Glutamatergic neuron (in vitro differentiated cells): ENCODE measurements around the gene GUF1. TPM values are rescaled to one million over a fixed set of nuclear protein-coding genes. Genes with fewer than 3 reads are reported as not detected.
"Not testable (repeated sequence)": the region's sequence is repeated elsewhere in the genome, so short reads cannot be mapped to it uniquely, and the experiment has no call there.

Experiments used
- DNase-seq: peaks from one replicate; pipeline ENCODE4 v3.0.0; 2022
- H3K27ac Mint-ChIP-seq: one replicate; pipeline ENCODE4 v1.8.0; 2020; ENCODE audit warnings: mild to moderate bottlenecking, mixed read lengths, inconsistent platforms; ENCODE audit not compliant: unreplicated experiment
- H3K27me3 Mint-ChIP-seq: one replicate; pipeline ENCODE4 v1.8.0; 2020; ENCODE audit warnings: mild to moderate bottlenecking, moderate library complexity, mixed read lengths, inconsistent platforms; ENCODE audit not compliant: unreplicated experiment
- H3K36me3 Mint-ChIP-seq: one replicate; pipeline ENCODE4 v1.8.0; 2020; ENCODE audit warnings: mild to moderate bottlenecking, mixed read lengths, inconsistent platforms; ENCODE audit not compliant: unreplicated experiment
- H3K4me1 Mint-ChIP-seq: one replicate; pipeline ENCODE4 v1.8.0; 2020; ENCODE audit warnings: mild to moderate bottlenecking, low read depth, mixed read lengths, inconsistent platforms; ENCODE audit not compliant: unreplicated experiment
- H3K4me3 Mint-ChIP-seq: one replicate; pipeline ENCODE4 v1.8.0; 2020; ENCODE audit warnings: mild to moderate bottlenecking, mixed read lengths, inconsistent platforms; ENCODE audit not compliant: unreplicated experiment
- H3K9me3 Mint-ChIP-seq: one replicate; pipeline ENCODE4 v1.8.0; 2020; ENCODE audit warnings: mild to moderate bottlenecking, moderate library complexity, mixed read lengths, inconsistent platforms; ENCODE audit not compliant: unreplicated experiment
- total RNA-seq: library from RNA; stranded (reverse); fragmentation: NEBNext Ultra II Directional; extraction: Animal tissue kit (Norgen Biotek cat#: 25700); gene quantifications from one replicate; pipeline ENCODE4 v1.2.1, GENCODE V29; 2021; ENCODE audit not compliant: unreplicated experiment
- TF ChIP-seq, protein P1 (sequence below): fragments of 200-600 bp; sonication (generic); IDR thresholded peaks from one replicate; pipeline ENCODE4 v1.5.0; 2021; ENCODE audit not compliant: partially characterized antibody, unreplicated experiment

Gene GUF1
- total RNA-seq, 1 donor from 2014 or later = 26.3 TPM

- peaks cover 6% of the 10 kb centered on the region for H3K27me3 Mint-ChIP-seq
- peak; percentile 91 for DNase-seq
- peak within 1 kb of the TSS; percentile 91 for H3K27ac Mint-ChIP-seq
- TF ChIP-seq, protein P1, sequence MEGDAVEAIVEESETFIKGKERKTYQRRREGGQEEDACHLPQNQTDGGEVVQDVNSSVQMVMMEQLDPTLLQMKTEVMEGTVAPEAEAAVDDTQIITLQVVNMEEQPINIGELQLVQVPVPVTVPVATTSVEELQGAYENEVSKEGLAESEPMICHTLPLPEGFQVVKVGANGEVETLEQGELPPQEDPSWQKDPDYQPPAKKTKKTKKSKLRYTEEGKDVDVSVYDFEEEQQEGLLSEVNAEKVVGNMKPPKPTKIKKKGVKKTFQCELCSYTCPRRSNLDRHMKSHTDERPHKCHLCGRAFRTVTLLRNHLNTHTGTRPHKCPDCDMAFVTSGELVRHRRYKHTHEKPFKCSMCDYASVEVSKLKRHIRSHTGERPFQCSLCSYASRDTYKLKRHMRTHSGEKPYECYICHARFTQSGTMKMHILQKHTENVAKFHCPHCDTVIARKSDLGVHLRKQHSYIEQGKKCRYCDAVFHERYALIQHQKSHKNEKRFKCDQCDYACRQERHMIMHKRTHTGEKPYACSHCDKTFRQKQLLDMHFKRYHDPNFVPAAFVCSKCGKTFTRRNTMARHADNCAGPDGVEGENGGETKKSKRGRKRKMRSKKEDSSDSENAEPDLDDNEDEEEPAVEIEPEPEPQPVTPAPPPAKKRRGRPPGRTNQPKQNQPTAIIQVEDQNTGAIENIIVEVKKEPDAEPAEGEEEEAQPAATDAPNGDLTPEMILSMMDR = no peak
- H3K9me3 Mint-ChIP-seq = peaks cover 3% of the 10 kb centered on the region
- H3K36me3 Mint-ChIP-seq = no peaks in the 10 kb centered on the region
- peak within 1 kb of the TSS; percentile 93 for H3K4me3 Mint-ChIP-seq
- H3K4me1 Mint-ChIP-seq = peaks cover 13% of the 10 kb centered on the region
These were observed 48.0 kb downstream of the GUF1 start, which contains the start of gene GNPDA2 for GRCh38 chr4:44726038-44726871. GNPDA2 (minus strand) TSS chr4:44726556; CDS start chr4:44722207, 4,349 bp downstream.

- Mint-ChIP-seq H3K9me3 (peaks cover 3% of the 10 kb centered on the region), H3K36me3 (no peaks in the 10 kb centered on the region), H3K27ac (no peak overlapping the region), H3K4me3 (no peak overlapping the region), H3K27me3 (peaks cover 6% of the 10 kb centered on the region), H3K4me1 (peaks cover 13% of the 10 kb centered on the region)
- DNase-seq = no peak
- TF ChIP-seq, protein P1 = no peak
These were observed 49.3 kb downstream of the GUF1 start for GRCh38 chr4:44727471-44727870.

DNA sequence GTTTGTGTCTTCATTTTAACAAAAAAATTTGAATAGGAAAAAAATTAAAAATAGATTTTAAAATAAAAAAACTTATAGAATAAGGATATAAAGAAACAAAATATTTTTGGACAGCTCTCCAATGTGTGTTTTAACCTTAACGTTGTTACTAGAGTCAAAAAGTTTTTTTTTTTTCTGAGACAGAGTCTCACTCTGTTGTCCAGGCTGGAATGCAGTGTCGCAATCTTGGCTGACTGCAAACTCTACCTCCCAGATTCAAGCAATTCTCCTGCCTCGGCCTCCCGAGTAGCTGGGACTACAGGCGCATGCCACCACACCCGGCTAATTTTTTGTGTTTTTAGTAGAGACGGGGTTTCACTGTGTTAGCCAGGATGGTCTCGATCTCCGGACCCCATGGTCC, 50.5 kb downstream of the GUF1 start:
- not testable (repeated sequence) for H3K9me3 Mint-ChIP-seq, H3K4me3 Mint-ChIP-seq, H3K27ac Mint-ChIP-seq

DNA sequence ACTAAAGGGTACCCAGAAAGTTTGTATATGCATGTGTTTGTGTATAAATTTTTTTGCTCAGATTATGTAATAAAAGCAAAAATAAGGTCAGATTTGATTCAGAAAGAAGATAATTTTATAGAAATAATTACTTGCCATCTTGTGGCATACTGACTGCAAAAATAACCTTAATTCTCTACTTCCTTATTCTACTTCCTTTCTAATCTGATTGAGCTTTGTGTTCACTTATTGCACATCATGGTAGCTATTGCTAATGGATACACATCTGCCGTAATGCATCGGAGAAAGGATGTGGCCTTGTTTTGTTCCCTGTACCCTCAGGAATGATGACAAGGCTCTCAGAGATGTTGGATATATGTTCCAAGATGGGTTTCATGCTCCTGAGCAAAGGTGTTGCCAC, 58.7 kb downstream of the GUF1 start:
- TF ChIP-seq, protein P1 = no peak
- no peak for DNase-seq
- Mint-ChIP-seq H3K4me3 (no peak overlapping the region), H3K27ac (no peak overlapping the region), H3K27me3 (peaks cover 2% of the 10 kb centered on the region), H3K9me3 (no peaks in the 10 kb centered on the region), H3K4me1 (no peaks in the 10 kb centered on the region), H3K36me3 (no peaks in the 10 kb centered on the region)

More for the DNA sequence above, 50.5 kb downstream of the GUF1 start:
- H3K27me3 Mint-ChIP-seq, DNase-seq, H3K36me3 Mint-ChIP-seq: not testable (repeated sequence)
- peaks cover 13% of the 10 kb centered on the region for H3K4me1 Mint-ChIP-seq

DNA sequence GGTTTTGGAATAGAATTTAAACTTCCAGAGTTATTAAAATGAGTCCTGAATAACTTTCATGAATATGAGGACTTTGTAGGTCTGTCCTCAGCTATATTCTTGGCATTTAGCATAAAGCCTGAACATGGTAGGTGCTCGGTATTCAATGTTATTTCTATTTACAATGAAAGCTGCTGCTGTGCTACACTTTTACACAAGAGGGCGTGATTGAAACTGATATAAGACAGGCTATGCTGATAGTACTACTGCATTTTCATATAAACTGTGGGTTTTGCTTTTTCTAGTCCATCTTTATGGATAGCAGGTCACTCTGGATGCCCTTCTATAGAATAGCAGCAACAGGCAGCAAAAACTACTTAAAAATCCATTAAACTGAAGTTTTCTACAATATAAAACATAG, 60.4 kb downstream of the GUF1 start:
- Mint-ChIP-seq H3K36me3 (no peaks in the 10 kb centered on the region), H3K27me3 (peaks cover 2% of the 10 kb centered on the region)
- DNase-seq = no peak

More for the DNA sequence above, 60.4 kb downstream of the GUF1 start:
- Mint-ChIP-seq H3K4me3 (no peak overlapping the region), H3K27ac (no peak overlapping the region), H3K4me1 (no peaks in the 10 kb centered on the region), H3K9me3 (no peaks in the 10 kb centered on the region)
- TF ChIP-seq, protein P1 = peak; percentile 44
